Measurements from ENCODE around the gene MYOC.

GRCh38 chr1:171637928-171638576, 14.4 kb downstream of the MYOC start:
- TF ChIP-seq CTCF (IDR thresholded peaks at IDR 0.05 in 2 of 3, conservative IDR thresholded peaks at IDR 0.05 in 1 of 3; ENCODE audit: borderline replicate concordance in 1 of 3, insufficient read depth in 1 of 3, low read depth in 2 of 3, low read length in 2 of 3) = no peak
- TF ChIP-seq RAD21 (IDR thresholded peaks at IDR 0.05; ENCODE audit: low read depth) = no peak
- no peak for TF ChIP-seq ZNF274 (IDR thresholded peaks at IDR 0.05; ENCODE audit: low read depth, low read length)
- no peak for TF ChIP-seq POLR2A (IDR thresholded peaks at IDR 0.05; ENCODE audit: borderline replicate concordance, extremely low read depth, insufficient read depth, insufficient read length)
- TF ChIP-seq SP1 (IDR thresholded peaks at IDR 0.05; ENCODE audit: low read depth) = no peak
- TF ChIP-seq EZH2 (IDR thresholded peaks at IDR 0.05) = no peak
- no peak for TF ChIP-seq EGR1 (IDR thresholded peaks at IDR 0.05; ENCODE audit: low read depth)
